ENCODE data around the gene CPA3. TPM values are rescaled to one million over a fixed set of nuclear protein-coding genes. Genes with fewer than 3 reads are reported as not detected.
A peak's percentile ranks its signal among the peaks of the same experiment; 100 is the strongest.

CPA3 gene
- total and polyA plus RNA-seq, 2 experiments from 2014 or later = not detected

GRCh38 chr3:148853076-148853475 lies 12.0 kb upstream of the CPA3 start:
- no peaks in the 10 kb centered on the region for H3K9me2 ChIP-seq (ENCODE audit: insufficient read depth)
- no peaks in the 10 kb centered on the region for H4K20me1 ChIP-seq (ENCODE audit: insufficient read depth)
- 0 out of 2 replicates have a peak, but pooled peaks cover 4% of the 10 kb centered on the region for H3K4me1 ChIP-seq (ENCODE audit: insufficient read depth)
- no peak overlapping the region for H3K9ac ChIP-seq
- no peaks in the 10 kb centered on the region for H3K9me3 ChIP-seq (ENCODE audit: low read depth)
- no peaks in the 10 kb centered on the region for H3F3A ChIP-seq (ENCODE audit: insufficient read depth)
- no peaks in the 10 kb centered on the region for H3K27me3 ChIP-seq (replicated peaks; ENCODE audit: insufficient read depth)
- no peak for DNase-seq
- H3K4me3 ChIP-seq = no peak overlapping the region
- H3K27ac ChIP-seq = no peak overlapping the region
- in situ Hi-C loops (cut with MboI) = no loop called here
- WGBS, 2 experiments (ENCODE audit: low coverage in 1 of 2, low lambda C conversion rate in 2 of 2, missing lambda C conversion rate in 2 of 2) = 76 to 83% methylated on average over 2 of the region's 2 CpGs
- TF ChIP-seq EZH2 (IDR thresholded peaks at IDR 0.05; ENCODE audit: insufficient read depth, poor library complexity, severe bottlenecking) = no peak
- TF ChIP-seq EZH2phosphoT487 (IDR thresholded peaks at IDR 0.05; ENCODE audit: insufficient read depth, low read depth) = no peak
- H3K79me2 ChIP-seq (ENCODE audit: insufficient read depth) = no peaks in the 10 kb centered on the region
- H2AFZ ChIP-seq = peak overlapping the region; percentile 33; the same call in 1 of the 2 replicates
- no peak overlapping the region for H3K4me2 ChIP-seq (ENCODE audit: unreplicated experiment)
- no peaks in the 10 kb centered on the region for H3K36me3 ChIP-seq (ENCODE audit: low read depth)

DNA sequence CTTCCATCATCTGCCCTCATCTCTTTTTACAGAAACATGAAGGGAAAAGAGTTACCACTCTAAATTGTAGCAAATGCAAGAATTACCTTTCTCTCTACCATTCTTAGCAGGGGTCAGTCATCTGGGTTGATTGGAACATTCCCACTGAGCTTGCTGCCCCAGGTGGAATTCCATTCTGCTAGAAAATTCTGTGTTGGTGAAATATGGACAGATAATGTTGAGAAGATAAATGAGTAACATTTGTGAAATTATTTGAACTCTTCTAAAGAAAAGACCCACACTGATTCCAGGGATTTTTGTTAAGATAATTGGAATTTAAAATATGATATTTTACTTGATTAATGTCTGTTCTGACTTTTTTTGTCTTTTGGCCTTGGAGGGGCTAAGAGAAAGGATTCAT lies 11.0 kb upstream of the CPA3 start:
- Histone ChIP-seq H4K20me1 (ENCODE audit: insufficient read depth) (no peaks in the 10 kb centered on the region), H3K4me2 (ENCODE audit: unreplicated experiment) (no peak overlapping the region), H2AFZ (no peak overlapping the region), H3K9me2 (ENCODE audit: insufficient read depth) (no peaks in the 10 kb centered on the region), H3K27ac (no peak overlapping the region), H3K27me3 (replicated peaks; ENCODE audit: insufficient read depth) (no peaks in the 10 kb centered on the region), H3K4me3 (no peak overlapping the region), H3F3A (ENCODE audit: insufficient read depth) (no peaks in the 10 kb centered on the region), H3K36me3 (ENCODE audit: low read depth) (no peaks in the 10 kb centered on the region), H3K9ac (no peak overlapping the region), H3K9me3 (ENCODE audit: low read depth) (no peaks in the 10 kb centered on the region), H3K4me1 (ENCODE audit: insufficient read depth) (0 out of 2 replicates have a peak, but pooled peaks cover 4% of the 10 kb centered on the region), H3K79me2 (ENCODE audit: insufficient read depth) (no peaks in the 10 kb centered on the region)
- TF ChIP-seq EZH2phosphoT487 (IDR thresholded peaks at IDR 0.05; ENCODE audit: insufficient read depth, low read depth) (no peak), EZH2 (IDR thresholded peaks at IDR 0.05; ENCODE audit: insufficient read depth, poor library complexity, severe bottlenecking) (no peak)
- in situ Hi-C loops (cut with MboI) = no loop called here
- no peak for DNase-seq

DNA sequence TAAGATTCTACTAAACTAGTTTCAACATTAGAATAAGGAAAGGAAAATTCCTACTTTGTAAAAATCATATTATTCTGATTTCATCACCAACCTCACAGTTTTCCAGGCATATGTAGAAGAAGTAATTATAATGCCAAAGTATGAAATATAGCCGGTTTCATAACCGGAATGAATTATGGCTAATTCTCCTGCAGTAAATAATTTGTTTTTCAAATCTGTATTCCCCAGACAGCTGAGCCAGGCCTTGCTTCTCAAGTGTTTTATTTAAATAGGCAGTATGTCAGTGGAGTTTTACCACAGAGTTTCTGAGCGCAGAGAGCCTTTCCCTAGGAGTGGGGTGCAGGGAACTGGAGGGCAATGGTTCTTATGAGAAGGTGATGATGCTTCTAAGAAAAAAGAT lies 8.7 kb upstream of the CPA3 start:
- DNase-seq = no peak

GRCh38 chr3:148857316-148857715 lies 7.8 kb upstream of the CPA3 start:
- H3K9me3 ChIP-seq (ENCODE audit: low read depth) = no peaks in the 10 kb centered on the region
- no peak overlapping the region for H3K27ac ChIP-seq
- no peak overlapping the region for H3K9ac ChIP-seq
- 0 out of 2 replicates have a peak, but pooled peaks cover 4% of the 10 kb centered on the region for H3K4me1 ChIP-seq (ENCODE audit: insufficient read depth)
- no peak for DNase-seq
- no peaks in the 10 kb centered on the region for H3K9me2 ChIP-seq (ENCODE audit: insufficient read depth)
- 33 to 35% methylated on average over 4 of the region's 4 CpGs for WGBS, 2 experiments (ENCODE audit: low coverage in 1 of 2, low lambda C conversion rate in 2 of 2, missing lambda C conversion rate in 2 of 2)
- no peak for TF ChIP-seq EZH2phosphoT487 (IDR thresholded peaks at IDR 0.05; ENCODE audit: insufficient read depth, low read depth)
- TF ChIP-seq EZH2 (IDR thresholded peaks at IDR 0.05; ENCODE audit: insufficient read depth, poor library complexity, severe bottlenecking) = no peak
- no peaks in the 10 kb centered on the region for H3F3A ChIP-seq (ENCODE audit: insufficient read depth)
- no peaks in the 10 kb centered on the region for H4K20me1 ChIP-seq (ENCODE audit: insufficient read depth)
- H3K4me2 ChIP-seq (ENCODE audit: unreplicated experiment) = no peak overlapping the region
- 0 out of 2 replicates have a peak overlapping the region, but pooled peaks have one; percentile 27 for H2AFZ ChIP-seq
- no peaks in the 10 kb centered on the region for H3K36me3 ChIP-seq (ENCODE audit: low read depth)
- H3K79me2 ChIP-seq (ENCODE audit: insufficient read depth) = no peaks in the 10 kb centered on the region
- H3K27me3 ChIP-seq (replicated peaks; ENCODE audit: insufficient read depth) = no peaks in the 10 kb centered on the region
- H3K4me3 ChIP-seq = no peak overlapping the region
- in situ Hi-C loops (cut with MboI) = loop anchor here (5.0 kb wide), 1 partner anchor 90 kb away; no protein-coding TSS in a partner anchor

More for the DNA sequence above, 8.7 kb upstream of the CPA3 start:
- Histone ChIP-seq H3K4me2 (ENCODE audit: unreplicated experiment) (no peak overlapping the region), H3K36me3 (ENCODE audit: low read depth) (no peaks in the 10 kb centered on the region), H3K4me1 (ENCODE audit: insufficient read depth) (0 out of 2 replicates have a peak, but pooled peaks cover 4% of the 10 kb centered on the region), H4K20me1 (ENCODE audit: insufficient read depth) (no peaks in the 10 kb centered on the region), H2AFZ (no peak overlapping the region), H3K9ac (no peak overlapping the region), H3K9me3 (ENCODE audit: low read depth) (no peaks in the 10 kb centered on the region), H3K9me2 (ENCODE audit: insufficient read depth) (no peaks in the 10 kb centered on the region), H3K27me3 (replicated peaks; ENCODE audit: insufficient read depth) (no peaks in the 10 kb centered on the region), H3K79me2 (ENCODE audit: insufficient read depth) (no peaks in the 10 kb centered on the region), H3K27ac (no peak overlapping the region), H3F3A (ENCODE audit: insufficient read depth) (no peaks in the 10 kb centered on the region), H3K4me3 (no peak overlapping the region)
- in situ Hi-C loops (cut with MboI) = loop anchor here (5.0 kb wide), 1 partner anchor 91 kb away; no protein-coding TSS in a partner anchor
- TF ChIP-seq EZH2 (IDR thresholded peaks at IDR 0.05; ENCODE audit: insufficient read depth, poor library complexity, severe bottlenecking) = no peak
- no peak for TF ChIP-seq EZH2phosphoT487 (IDR thresholded peaks at IDR 0.05; ENCODE audit: insufficient read depth, low read depth)
- 48 to 56% methylated on average over 3 of the region's 3 CpGs for WGBS, 2 experiments (ENCODE audit: low coverage in 1 of 2, low lambda C conversion rate in 2 of 2, missing lambda C conversion rate in 2 of 2)

Measured in GM23248 (cell line).